Limb (tissue), 2 donors: ENCODE measurements around the gene CTSC.
"Not testable (repeated sequence)": the region's sequence is repeated elsewhere in the genome, so short reads cannot be mapped to it uniquely, and the experiment has no call there.

Source experiments
- DNase-seq, 2 donors: peaks; one replicate each; pipeline ENCODE4 v3.0.0-alpha.2; 2016; ENCODE audit errors: extremely low spot score in 2 of 2

The CTSC gene

GRCh38 chr11:88353386-88353785 lies 15.8 kb upstream of the CTSC start:
- no peak for DNase-seq

- DNase-seq = no peak
Observed at GRCh38 chr11:88352139-88352538, 14.6 kb upstream of the CTSC start.

- no peak for DNase-seq
Observed at GRCh38 chr11:88348870-88349269, 11.3 kb upstream of the CTSC start.

- no peak for DNase-seq
Observed at GRCh38 chr11:88345949-88346348, 8.4 kb upstream of the CTSC start.

- DNase-seq = no peak
Observed at GRCh38 chr11:88345408-88345807, 7.9 kb upstream of the CTSC start.

GRCh38 chr11:88344869-88345268 lies 7.3 kb upstream of the CTSC start:
- no peak for DNase-seq

- no peak for DNase-seq
Observed at GRCh38 chr11:88341522-88342251, 4.2 kb upstream of the CTSC start.

- DNase-seq = no peak
Observed at GRCh38 chr11:88340366-88340935, 2.9 kb upstream of the CTSC start.

GRCh38 chr11:88337987-88338668 lies 592 bp upstream of the CTSC start:
- DNase-seq = peak in 1 of 2 donors; percentile 40

GRCh38 chr11:88335284-88335683 lies 2.3 kb downstream of the CTSC start:
- no peak for DNase-seq

GRCh38 chr11:88333862-88334261 lies 3.7 kb downstream of the CTSC start:
- no peak for DNase-seq

GRCh38 chr11:88332851-88333250 lies 4.7 kb downstream of the CTSC start:
- no peak for DNase-seq

- no peak for DNase-seq
Observed at GRCh38 chr11:88330826-88331428, 6.6 kb downstream of the CTSC start.

- DNase-seq = no peak
Observed at GRCh38 chr11:88329563-88330250, 7.8 kb downstream of the CTSC start.

GRCh38 chr11:88327462-88328143 lies 9.9 kb downstream of the CTSC start:
- DNase-seq = no peak

GRCh38 chr11:88327061-88327460 lies 10.5 kb downstream of the CTSC start:
- no peak for DNase-seq

GRCh38 chr11:88326099-88326498 lies 11.4 kb downstream of the CTSC start:
- no peak for DNase-seq

GRCh38 chr11:88324562-88325345 lies 12.8 kb downstream of the CTSC start:
- DNase-seq = no peak

- not testable (repeated sequence) for DNase-seq
Observed at GRCh38 chr11:88322881-88323280, 14.7 kb downstream of the CTSC start.

- not testable (repeated sequence) for DNase-seq
Observed at GRCh38 chr11:88321412-88321811, 16.1 kb downstream of the CTSC start.
